ENCODE data around the gene FOXK2. TPM values are rescaled to one million over a fixed set of nuclear protein-coding genes. Genes with fewer than 3 reads are reported as not detected.
"Not testable (repeated sequence)": the region's sequence is repeated elsewhere in the genome, so short reads cannot be mapped to it uniquely, and the experiment has no call there.

FOXK2 gene
- total RNA-seq, 2 donors from 2014 or later: 35.9 to 53.9 TPM

DNA sequence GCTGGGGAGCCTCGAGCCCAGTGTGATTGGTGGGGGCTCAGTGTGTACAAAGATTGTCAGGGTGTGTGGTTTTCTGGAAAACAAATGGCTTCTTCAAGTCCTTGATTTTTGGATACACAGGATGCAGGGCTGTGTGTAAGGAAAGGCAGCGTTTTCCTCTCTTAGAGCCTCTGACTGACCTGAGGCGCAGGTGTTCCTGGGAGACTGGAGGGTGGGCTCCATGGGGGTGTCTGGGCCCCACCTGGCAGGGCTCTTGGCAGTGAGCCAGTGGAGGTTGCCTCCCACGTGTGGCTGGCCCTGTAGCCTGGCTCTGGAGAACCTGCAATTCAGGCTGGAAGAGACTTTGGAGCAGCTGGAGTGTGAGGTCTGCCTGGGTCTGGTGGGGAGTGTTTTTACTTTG lies 5.0 kb downstream of the FOXK2 start:
- ATAC-seq (no peak), DNase-seq (no peak)
- intact Hi-C loops (cut with DNase I): no loop called here

GRCh38 chr17:82525712-82526111 lies 6.2 kb downstream of the FOXK2 start:
- ATAC-seq: no peak
- intact Hi-C loops (cut with DNase I): no loop called here
- no peak for DNase-seq

GRCh38 chr17:82527898-82528297 lies 8.4 kb downstream of the FOXK2 start:
- intact Hi-C loops (cut with DNase I): no loop called here
- ATAC-seq: no peak
- no peak for DNase-seq

GRCh38 chr17:82528484-82529265 lies 9.1 kb downstream of the FOXK2 start:
- intact Hi-C loops (cut with DNase I): no loop called here
- peak; percentile 90 to 92 for ATAC-seq
- DNase-seq: peak; percentile 67

GRCh38 chr17:82529914-82530300 lies 10.4 kb downstream of the FOXK2 start:
- DNase-seq: no peak
- no peak for ATAC-seq
- intact Hi-C loops (cut with DNase I): no loop called here

GRCh38 chr17:82531431-82531881 lies 11.9 kb downstream of the FOXK2 start:
- intact Hi-C loops (cut with DNase I): no loop called here
- DNase-seq (no peak), ATAC-seq (no peak)

GRCh38 chr17:82534401-82534812 lies 14.9 kb downstream of the FOXK2 start:
- intact Hi-C loops (cut with DNase I): no loop called here
- no peak for DNase-seq
- ATAC-seq: peak in 1 of 2 donors; percentile 25

DNA sequence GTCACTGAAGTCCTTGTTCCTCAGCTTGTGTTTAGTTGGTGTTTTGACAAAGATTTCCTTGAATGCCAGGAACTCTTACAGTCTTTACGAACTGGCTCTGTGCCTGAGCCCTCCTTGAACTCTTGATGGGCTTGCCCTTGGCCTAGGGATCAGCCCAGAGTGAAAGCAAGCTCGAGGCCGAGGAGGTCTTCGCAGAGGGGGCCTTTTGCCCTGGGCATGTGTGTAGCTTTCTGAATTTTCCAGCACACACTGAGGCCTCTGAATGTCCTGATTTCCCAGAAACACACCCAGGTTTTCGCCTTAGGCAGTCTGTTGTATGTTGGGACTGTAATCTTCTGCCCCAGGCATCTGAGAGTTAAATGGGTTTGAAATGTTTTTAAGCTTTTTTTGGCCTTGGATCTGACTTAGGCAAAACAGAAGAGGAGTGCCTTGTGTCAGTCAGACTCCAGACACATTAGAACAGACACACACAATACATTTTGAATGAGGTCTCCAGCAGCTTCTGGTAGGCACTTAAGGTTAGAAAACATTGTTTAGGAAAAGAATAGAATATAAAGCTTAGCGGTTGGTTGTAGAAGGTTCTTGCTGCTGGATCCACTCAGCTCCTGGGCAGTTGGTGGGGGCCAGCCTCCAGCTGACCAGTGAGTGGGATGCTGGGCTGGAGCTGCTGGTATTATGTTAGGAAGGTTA lies 17.1 kb downstream of the FOXK2 start:
- intact Hi-C loops (cut with DNase I): no loop called here
- DNase-seq: peak; percentile 68
- ATAC-seq: peak; percentile 64 to 67

- ATAC-seq; intact Hi-C loops (cut with DNase I): not testable (repeated sequence)
These were observed 17.7 kb downstream of the FOXK2 start for GRCh38 chr17:82537228-82537627.

GRCh38 chr17:82539076-82539475 lies 19.5 kb downstream of the FOXK2 start:
- intact Hi-C loops (cut with DNase I); ATAC-seq; DNase-seq: not testable (repeated sequence)

More at GRCh38 chr17:82537228-82537627, 17.7 kb downstream of the FOXK2 start:
- not testable (repeated sequence) for DNase-seq

GRCh38 chr17:82542439-82542838 lies 22.9 kb downstream of the FOXK2 start:
- intact Hi-C loops (cut with DNase I): no loop called here
- DNase-seq (no peak), ATAC-seq (no peak)

- intact Hi-C loops (cut with DNase I): loop anchor here in 1 of 2 donors (5.0 kb wide), 1 partner anchor 47 kb away; no protein-coding TSS in a partner anchor
- peak; percentile 63 for DNase-seq
- ATAC-seq: peak; percentile 60 to 84
These were observed 25.0 kb downstream of the FOXK2 start for GRCh38 chr17:82544431-82545070.

GRCh38 chr17:82545071-82545462 lies 25.5 kb downstream of the FOXK2 start:
- DNase-seq (no peak), ATAC-seq (peak; percentile 70 to 76)
- intact Hi-C loops (cut with DNase I): loop anchor here in 1 of 2 donors (5.0 kb wide), 1 partner anchor 48 kb away; no protein-coding TSS in a partner anchor

DNA sequence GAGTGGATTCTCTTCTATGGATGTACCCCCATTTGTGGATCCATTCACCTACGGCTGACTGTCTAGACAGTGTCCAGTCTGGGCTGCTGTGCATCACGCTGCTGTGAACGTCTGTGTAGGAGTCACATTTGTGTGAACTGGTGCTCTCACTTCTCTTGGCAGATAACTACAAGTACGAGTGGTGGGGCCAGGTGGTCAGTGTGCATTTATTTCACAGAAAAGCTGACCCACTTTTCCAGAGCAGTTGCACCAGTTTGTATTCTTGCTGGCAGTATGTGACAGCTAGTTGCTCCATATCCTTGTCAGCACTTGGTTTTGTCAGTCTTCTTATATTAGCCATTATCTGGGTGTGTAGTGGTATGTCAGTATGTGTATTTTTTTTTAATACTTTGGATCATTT lies 28.4 kb downstream of the FOXK2 start:
- DNase-seq: no peak
- no peak for ATAC-seq
- intact Hi-C loops (cut with DNase I): loop anchor here in 1 of 2 donors (5.0 kb wide), 1 partner anchor 51 kb away; no protein-coding TSS in a partner anchor

GRCh38 chr17:82548681-82549303 lies 29.3 kb downstream of the FOXK2 start:
- intact Hi-C loops (cut with DNase I): loop anchor here in 1 of 2 donors (5.0 kb wide), 1 partner anchor 51 kb away; no protein-coding TSS in a partner anchor
- peak in 1 of 2 donors; percentile 34 for ATAC-seq

DNA sequence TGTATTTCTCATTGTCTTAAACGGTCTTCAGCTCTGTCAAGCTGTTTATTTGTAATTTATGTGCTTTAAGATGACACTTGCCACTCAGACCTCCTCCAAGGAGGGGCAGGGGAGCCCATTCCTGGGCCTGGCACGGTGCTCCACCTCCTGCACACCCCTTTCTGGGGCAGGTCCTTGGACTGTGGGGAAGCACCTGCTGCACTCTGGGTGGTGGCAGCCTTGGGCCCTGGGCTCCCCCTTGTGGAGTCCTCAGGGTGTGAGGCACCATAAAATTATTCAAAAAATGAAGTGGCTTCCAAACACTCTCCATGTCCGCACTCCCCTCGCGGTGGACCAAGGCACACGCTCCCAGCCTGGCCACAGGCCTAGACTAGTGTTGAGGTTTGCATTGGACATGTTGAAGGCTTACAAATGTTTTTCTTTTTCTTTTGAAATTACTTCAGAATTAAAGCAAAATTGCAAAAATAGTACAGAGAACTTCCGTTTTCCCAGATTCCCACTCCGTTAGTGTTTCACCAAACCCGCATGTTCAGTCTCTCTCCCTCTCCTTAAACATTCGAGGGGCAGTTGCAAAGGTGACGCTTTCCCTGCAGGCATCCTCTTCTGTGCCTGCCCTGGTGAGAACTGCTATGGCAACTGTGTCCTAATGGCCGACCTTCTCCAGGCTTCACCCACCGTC lies 32.4 kb downstream of the FOXK2 start:
- intact Hi-C loops (cut with DNase I): loop anchor here in 1 of 2 donors (10.0 kb wide), 1 partner anchor 197 kb away; the partner anchor contains the start of gene TEX19
- ATAC-seq (peak; percentile 84 to 85), DNase-seq (peak; percentile 77)

More at GRCh38 chr17:82548681-82549303, 29.3 kb downstream of the FOXK2 start:
- DNase-seq: peak; percentile 44

DNA sequence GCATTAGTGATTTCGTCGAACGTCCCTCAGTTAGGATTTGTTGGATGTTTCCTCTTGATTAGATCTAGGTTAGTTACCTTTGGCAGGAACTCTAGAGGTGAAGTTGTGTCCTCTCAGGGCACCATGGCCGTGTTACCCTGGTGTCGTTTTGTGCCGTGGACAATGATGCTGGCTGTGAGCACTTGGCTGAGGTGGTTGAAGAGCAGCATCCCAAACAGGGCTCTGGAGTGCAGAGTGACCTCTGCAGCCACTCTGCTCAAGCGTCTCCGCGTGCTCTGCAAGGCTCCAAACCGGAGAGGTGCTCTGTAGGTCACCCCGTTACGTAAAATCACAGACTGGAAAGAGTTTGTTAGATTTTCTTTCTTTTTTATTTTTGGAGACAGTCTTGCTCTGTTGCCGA lies 33.0 kb downstream of the FOXK2 start:
- intact Hi-C loops (cut with DNase I): loop anchor here in 1 of 2 donors (10.0 kb wide), 1 partner anchor 198 kb away; the partner anchor contains the start of gene TEX19
- ATAC-seq: no peak
- no peak for DNase-seq
